GM21825 (cell line): Measurements from ENCODE around the gene RNF130.
"Not testable (repeated sequence)": the region's sequence is repeated elsewhere in the genome, so short reads cannot be mapped to it uniquely, and the experiment has no call there.

Experiments
- ATAC-seq: cut with Tn5 transposase; IDR thresholded peaks from one replicate; pipeline ENCODE4 v1.9.1; 2021; ENCODE audit warnings: mild to moderate bottlenecking, moderate library complexity; ENCODE audit not compliant: unreplicated experiment

Gene RNF130

GRCh38 chr5:179980767-179981166 is 90.8 kb downstream of the RNF130 start:
- no peak for ATAC-seq

GRCh38 chr5:179978792-179979191 is 92.8 kb downstream of the RNF130 start:
- no peak for ATAC-seq

GRCh38 chr5:179975713-179976134 is 95.8 kb downstream of the RNF130 start:
- no peak for ATAC-seq

- ATAC-seq: peak; percentile 52
Observed at GRCh38 chr5:179974946-179975712, 96.4 kb downstream of the RNF130 start.

- ATAC-seq: no peak
Observed at GRCh38 chr5:179974246-179974945, 97.2 kb downstream of the RNF130 start.

- no peak for ATAC-seq
Observed at GRCh38 chr5:179973391-179973790, 98.2 kb downstream of the RNF130 start.

GRCh38 chr5:179969110-179969509 is 102.4 kb downstream of the RNF130 start:
- no peak for ATAC-seq

GRCh38 chr5:179967489-179967888 is 104.1 kb downstream of the RNF130 start:
- no peak for ATAC-seq

- no peak for ATAC-seq
Observed at GRCh38 chr5:179964015-179964414, 107.5 kb downstream of the RNF130 start.

GRCh38 chr5:179963375-179963774 is 108.2 kb downstream of the RNF130 start:
- ATAC-seq: no peak

GRCh38 chr5:179960204-179960831 is 111.2 kb downstream of the RNF130 start:
- no peak for ATAC-seq

- ATAC-seq: no peak
Observed at GRCh38 chr5:179959641-179960040, 111.9 kb downstream of the RNF130 start.

GRCh38 chr5:179959118-179959517 is 112.4 kb downstream of the RNF130 start:
- ATAC-seq: not testable (repeated sequence)

- ATAC-seq: no peak
Observed at GRCh38 chr5:179955630-179956029, 115.9 kb downstream of the RNF130 start.

GRCh38 chr5:179955062-179955461 is 116.5 kb downstream of the RNF130 start:
- ATAC-seq: no peak

- no peak for ATAC-seq
Observed at GRCh38 chr5:179954434-179954833, 117.1 kb downstream of the RNF130 start.

GRCh38 chr5:179953987-179954386 is 117.6 kb downstream of the RNF130 start:
- no peak for ATAC-seq

- ATAC-seq: no peak
Observed at GRCh38 chr5:179936976-179937681, 134.4 kb downstream of the RNF130 start.

GRCh38 chr5:179930788-179931473 is 140.6 kb downstream of the RNF130 start:
- no peak for ATAC-seq

- no peak for ATAC-seq
Observed at GRCh38 chr5:179927824-179928223, 143.7 kb downstream of the RNF130 start.

- no peak for ATAC-seq
Observed at GRCh38 chr5:179926657-179927056, 144.9 kb downstream of the RNF130 start.
